Stimulated activated CD8-positive, alpha-beta memory T cell treated with anti-CD3 and anti-CD28 coated beads, Interleukin-15, amount 100 ng/mL, for 1 hour (primary cell): Measurements from ENCODE around the gene GRIN3B.
"Not testable (repeated sequence)": the region's sequence is repeated elsewhere in the genome, so short reads cannot be mapped to it uniquely, and the experiment has no call there.

Source experiments
- DNase-seq: peaks from one replicate; pipeline ENCODE4 v3.0.0-alpha.2; 2020; ENCODE audit warnings: low read depth

Gene GRIN3B

GRCh38 chr19:1019980-1020867 is 20.0 kb downstream of the GRIN3B start:
- DNase-seq = no peak

DNA sequence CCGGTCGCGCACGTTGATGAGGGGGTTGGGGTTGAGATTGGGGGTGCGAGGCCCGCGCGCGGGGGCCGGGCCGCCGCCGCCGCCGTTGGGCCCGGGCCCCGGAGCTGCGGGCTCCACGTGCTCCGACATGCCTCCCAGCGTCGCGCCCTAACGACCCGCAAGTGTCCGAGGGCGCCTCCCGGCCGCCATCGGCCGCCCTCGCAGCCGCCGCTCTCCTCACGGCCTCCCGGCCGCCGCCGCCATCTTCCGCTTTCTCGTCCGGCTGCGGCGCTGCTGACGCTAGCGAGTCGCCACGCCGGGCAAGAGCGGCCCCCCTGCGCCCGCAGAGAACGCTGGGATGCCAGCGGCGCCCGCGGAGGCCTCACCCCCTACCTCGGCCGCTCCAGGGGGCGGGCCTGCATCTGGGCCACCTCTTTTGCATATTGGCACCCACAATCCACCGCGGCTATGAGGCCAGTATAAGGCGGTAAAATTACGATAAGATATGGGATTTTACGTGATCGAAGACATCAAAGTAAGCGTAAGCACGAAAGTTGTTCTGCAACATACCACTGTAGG is 20.7 kb downstream of the GRIN3B start, which contains the start of gene TMEM259:
TSS of gene TMEM259 (minus strand) at position 256 of the 558 bp plus-strand sequence. CDS start at position 129, 127 bp downstream.
- peak; percentile 93 for DNase-seq

DNA sequence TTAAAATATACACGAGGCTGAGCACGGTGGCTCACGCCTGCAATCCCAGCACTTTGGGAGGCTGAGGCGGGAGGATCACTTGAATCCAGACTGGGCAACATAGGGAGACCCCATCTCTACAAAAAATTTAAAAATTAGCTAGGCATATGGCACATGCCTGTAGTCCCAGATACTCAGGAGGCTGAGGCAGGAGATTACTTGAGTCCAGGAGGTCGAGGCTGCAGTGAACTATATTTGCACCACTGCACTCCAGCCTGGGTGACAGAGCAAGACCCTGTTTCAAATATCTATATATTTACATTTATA is 23.6 kb downstream of the GRIN3B start:
- not testable (repeated sequence) for DNase-seq

GRCh38 chr19:1025080-1025479 is 24.9 kb downstream of the GRIN3B start:
- DNase-seq = not testable (repeated sequence)

DNA sequence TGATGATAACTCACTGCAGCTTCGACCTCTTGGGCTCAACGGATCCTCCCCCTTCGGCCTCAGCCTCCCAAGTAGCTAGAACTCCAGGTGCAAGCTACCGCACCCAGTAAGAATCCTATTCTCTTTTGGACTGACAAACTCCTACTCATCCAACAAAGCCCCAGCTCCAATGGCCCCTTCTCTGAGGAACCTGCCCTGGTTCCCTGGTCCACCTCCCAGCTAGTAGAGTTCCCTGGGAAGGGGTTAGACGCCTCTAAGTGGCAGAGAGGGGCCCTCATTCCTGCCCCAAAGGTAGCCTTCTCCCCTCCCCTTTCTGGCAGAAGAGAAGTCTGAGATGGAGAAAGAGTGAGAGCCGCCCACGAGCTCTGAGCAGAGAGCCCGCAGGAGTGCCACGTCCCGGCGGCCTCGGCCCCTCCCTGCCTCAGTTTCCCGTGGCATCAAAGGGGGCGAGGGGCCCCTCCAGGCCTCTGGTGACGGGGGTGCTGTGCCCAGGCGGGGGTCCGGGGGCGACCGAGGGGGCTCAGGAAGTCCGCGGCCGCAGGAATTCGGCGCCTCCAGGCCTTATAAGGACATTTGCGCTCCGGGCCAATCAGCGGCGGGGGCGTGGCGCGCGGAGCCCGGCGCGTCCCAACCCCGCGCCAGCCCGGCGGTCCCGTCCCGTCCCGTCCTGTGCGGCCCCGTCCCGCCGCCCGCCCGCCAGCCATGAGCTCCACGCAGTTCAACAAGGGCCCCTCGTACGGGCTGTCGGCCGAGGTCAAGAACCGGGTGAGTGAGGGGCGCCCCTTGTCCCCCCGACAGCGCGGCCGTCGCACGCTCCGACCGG is 26.0 kb downstream of the GRIN3B start, which contains the start of gene CNN2:
TSS of gene CNN2 (plus strand) at position 649 of the 823 bp plus-strand sequence. CDS start at position 703, 54 bp downstream.
- peak; percentile 39 for DNase-seq

DNA sequence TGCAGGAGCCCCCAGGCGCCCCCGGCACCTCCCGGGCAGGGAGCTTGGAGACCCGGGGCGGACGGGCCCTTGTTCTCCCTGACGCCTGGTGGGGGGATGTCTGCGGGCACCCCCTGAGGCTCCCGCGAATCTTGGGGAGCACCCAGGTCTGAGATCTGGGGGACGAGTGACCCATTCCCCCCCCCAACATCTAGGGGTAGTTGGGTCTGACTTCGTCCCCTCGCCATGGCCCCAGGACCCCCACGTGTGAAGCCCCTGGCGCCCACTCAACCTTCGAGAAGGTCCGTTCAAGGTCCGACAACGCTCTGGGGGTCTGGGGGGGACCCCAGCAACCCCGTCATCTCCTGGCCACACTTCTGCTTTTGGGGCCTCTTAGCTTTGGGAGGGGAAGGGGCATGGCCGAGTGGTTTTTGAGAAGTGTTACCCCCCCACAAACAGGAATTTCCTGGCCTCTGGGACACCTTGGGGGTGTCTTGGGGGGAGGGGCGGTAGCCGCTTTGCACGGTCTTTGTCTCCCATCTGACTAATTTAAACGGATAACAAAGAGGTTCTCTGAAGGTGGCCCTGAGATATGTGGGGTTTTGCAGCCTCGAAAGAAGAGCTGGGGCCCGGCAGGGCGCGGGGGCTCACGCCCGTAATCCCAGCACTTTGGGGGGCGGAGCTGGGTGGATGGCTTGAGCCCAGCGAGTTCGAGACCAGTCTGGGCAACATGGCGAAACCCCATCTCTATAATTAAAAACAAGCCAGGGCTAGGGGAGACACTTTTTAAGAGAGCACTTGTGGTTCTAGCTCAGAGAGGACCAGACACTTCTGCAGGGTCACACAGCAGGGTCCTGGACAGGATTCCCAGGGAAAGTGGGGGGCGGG is 26.8 kb downstream of the GRIN3B start:
- DNase-seq = no peak

DNA sequence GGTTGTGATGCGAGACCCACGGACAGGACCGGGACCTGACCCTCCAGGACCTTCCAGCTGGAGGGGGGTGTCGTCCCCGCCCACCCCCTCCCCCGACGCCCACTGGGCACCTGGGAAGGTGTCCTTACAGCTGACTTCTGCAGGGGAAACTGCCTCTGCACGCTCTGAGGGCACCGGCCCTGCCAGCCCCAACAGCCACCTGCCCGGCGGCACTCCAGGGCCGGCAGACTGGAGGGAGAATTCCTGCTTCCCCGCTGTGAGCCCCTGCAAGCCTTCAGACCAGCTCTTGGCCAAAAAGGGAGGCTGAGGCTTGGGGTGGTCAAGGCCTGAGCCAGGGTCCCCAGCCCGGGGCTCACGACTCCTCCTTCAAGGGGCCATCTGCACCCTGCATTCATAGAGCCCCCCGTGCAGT is 27.4 kb downstream of the GRIN3B start:
- no peak for DNase-seq

- DNase-seq = no peak
Measured at GRCh38 chr19:1028062-1028926, 28.1 kb downstream of the GRIN3B start.

GRCh38 chr19:1032264-1032867 is 32.1 kb downstream of the GRIN3B start:
- no peak for DNase-seq

GRCh38 chr19:1035998-1036621 is 35.9 kb downstream of the GRIN3B start:
- no peak for DNase-seq

DNA sequence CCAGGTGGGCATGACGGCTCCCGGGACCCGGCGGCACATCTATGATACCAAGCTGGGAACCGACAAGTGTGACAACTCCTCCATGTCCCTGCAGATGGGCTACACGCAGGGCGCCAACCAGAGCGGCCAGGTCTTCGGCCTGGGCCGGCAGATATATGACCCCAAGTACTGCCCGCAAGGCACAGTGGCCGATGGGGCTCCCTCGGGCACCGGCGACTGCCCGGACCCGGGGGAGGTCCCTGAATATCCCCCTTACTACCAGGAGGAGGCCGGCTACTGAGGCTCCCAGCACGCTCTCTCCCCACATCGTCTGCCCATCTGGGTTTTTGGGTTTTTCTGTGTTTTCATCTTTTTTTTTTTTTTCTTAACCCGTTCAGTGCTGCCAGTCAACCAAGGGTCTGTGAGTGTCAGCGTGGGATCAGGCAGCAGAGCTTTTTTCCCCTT is 37.4 kb downstream of the GRIN3B start:
- no peak for DNase-seq

- no peak for DNase-seq
Measured at GRCh38 chr19:1038978-1039645, 38.9 kb downstream of the GRIN3B start.

GRCh38 chr19:1039646-1040475 is 39.6 kb downstream of the GRIN3B start, which contains the start of gene ABCA7:
Gene ABCA7 (plus strand): TSS chr19:1040107. CDS start chr19:1041362, 1,255 bp downstream.
- DNase-seq = peak; percentile 100

DNA sequence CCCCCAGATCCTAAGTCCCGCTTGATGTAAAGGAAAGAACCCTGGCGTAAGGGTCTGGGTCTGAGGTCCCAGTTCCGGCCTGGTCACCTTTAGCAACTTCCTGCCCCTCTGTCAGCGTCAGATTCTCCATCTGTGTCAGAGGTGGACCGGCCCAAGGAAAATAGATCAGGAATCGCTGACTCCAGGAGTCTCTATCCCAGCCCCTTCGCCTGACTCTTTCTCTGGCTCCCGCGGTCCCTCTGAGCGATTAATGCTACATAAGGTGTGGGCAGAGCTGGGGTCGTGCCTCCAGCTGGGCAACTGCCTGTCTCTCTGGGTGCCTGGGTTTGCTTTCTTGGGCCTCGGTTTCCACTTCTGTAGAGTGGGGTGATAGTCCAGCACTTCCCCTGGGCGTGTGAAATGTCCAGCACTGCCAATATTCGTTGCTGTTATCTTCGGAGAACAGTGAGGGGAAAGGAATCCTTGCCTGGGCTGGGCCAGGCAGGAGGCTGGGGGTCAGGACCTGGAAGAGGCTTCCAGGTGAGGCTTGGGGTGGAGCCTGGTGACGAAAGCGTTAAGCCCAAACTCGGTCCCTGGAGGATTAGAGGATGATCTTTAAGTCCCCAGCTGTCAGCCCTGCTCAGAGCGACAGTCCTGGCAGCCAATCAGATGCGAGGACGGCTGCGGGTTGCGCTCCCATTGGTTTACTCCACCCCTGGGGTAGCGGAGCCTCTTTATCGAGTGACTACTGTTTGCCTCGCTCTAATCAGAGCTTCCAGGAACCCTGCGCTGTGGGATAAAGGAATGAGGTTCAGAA is 40.5 kb downstream of the GRIN3B start:
- peak; percentile 83 for DNase-seq

GRCh38 chr19:1041272-1041834 is 41.1 kb downstream of the GRIN3B start:
- DNase-seq = no peak

DNA sequence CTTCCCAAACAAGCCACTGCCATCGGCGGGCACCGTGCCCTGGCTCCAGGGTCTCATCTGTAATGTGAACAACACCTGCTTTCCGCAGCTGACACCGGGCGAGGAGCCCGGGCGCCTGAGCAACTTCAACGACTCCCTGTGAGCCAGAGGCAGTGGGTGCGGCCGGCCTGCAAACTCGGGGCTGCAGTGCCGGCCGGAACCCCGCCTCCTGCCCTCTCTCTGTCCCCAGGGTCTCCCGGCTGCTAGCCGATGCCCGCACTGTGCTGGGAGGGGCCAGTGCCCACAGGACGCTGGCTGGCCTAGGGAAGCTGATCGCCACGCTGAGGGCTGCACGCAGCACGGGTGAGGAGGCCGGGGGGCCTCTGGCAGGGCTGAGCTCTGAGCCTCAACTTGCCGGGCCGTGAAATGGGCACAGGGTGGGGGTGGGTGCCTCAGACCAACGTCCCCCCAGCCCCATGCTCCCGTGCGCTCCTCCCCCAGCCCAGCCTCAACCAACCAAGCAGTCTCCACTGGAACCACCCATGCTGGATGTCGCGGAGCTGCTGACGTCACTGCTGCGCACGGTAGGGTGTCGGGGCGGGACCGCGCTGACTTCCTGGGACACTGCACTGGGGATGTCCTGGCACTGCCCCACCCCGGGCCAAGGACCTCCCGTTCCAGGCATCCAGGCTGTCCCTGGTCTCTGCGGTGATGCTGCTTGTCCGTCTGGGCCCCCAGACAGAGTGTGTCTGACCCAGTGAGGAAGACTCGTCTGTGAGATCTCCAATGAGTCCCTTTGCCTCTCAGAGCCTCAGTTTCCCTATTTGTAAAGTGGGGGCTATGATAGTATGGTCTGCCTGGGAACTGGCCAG is 41.8 kb downstream of the GRIN3B start:
- DNase-seq = no peak
